Upper lobe of right lung (tissue), 1 donor: ENCODE measurements around the gene FIGNL2. TPM values are rescaled to one million over a fixed set of nuclear protein-coding genes. Genes with fewer than 3 reads are reported as not detected.

Experiments used
- ATAC-seq: fragments of 200-7000 bp; cut with Tn5 transposase; one replicate; pipeline ENCODE4 v1.9.1; 2020; ENCODE audit warnings: mild to moderate bottlenecking, moderate library complexity
- DNase-seq: peaks from one replicate; pipeline ENCODE4 v3.0.0-alpha.2; 2020
- H3K27ac ChIP-seq: fragments of 200-600 bp; one replicate; pipeline ENCODE4 v1.8.0; 2022
- H3K27me3 ChIP-seq: fragments of 200-600 bp; one replicate; pipeline ENCODE4 v1.8.0; 2022; ENCODE audit warnings: mild to moderate bottlenecking
- H3K36me3 ChIP-seq: fragments of 200-600 bp; one replicate; pipeline ENCODE4 v1.8.0; 2022
- H3K4me1 ChIP-seq: fragments of 200-600 bp; one replicate; pipeline ENCODE4 v1.8.0; 2022
- H3K4me3 ChIP-seq: fragments of 200-600 bp; one replicate; pipeline ENCODE4 v1.8.0; 2022; ENCODE audit warnings: mild to moderate bottlenecking
- H3K9me3 ChIP-seq: fragments of 200-600 bp; one replicate; pipeline ENCODE4 v1.8.0; 2022
- intact Hi-C: fragments of 100-400 bp; cut with DNase I; formaldehyde crosslinking; loops from one replicate; pipeline ENCODE4 v1.11.0; 2022
- total RNA-seq: library from RNA; stranded (reverse); fragmentation: NEBNext Ultra II Directional; extraction: Animal tissue kit (Norgen Biotek cat#: 25700); gene quantifications from one replicate; pipeline ENCODE4 v1.2.1, GENCODE V29; 2021
- TF ChIP-seq, protein P1 (sequence below): fragments of 200-600 bp; IDR thresholded peaks from one replicate; pipeline ENCODE4 v1.8.0; 2022; ENCODE audit warnings: antibody characterized with exemption
- donor health status: DM: no; HTN: yes; CAD: no; lungs with severe emphysema.

The FIGNL2 gene
- total RNA-seq, 1 donor from 2014 or later = 1.5 TPM

GRCh38 chr12:51868821-51869495, 20.4 kb upstream of the FIGNL2 start:
- ATAC-seq (peak; percentile 4), DNase-seq (peak; percentile 62)
- TF ChIP-seq, protein P1, sequence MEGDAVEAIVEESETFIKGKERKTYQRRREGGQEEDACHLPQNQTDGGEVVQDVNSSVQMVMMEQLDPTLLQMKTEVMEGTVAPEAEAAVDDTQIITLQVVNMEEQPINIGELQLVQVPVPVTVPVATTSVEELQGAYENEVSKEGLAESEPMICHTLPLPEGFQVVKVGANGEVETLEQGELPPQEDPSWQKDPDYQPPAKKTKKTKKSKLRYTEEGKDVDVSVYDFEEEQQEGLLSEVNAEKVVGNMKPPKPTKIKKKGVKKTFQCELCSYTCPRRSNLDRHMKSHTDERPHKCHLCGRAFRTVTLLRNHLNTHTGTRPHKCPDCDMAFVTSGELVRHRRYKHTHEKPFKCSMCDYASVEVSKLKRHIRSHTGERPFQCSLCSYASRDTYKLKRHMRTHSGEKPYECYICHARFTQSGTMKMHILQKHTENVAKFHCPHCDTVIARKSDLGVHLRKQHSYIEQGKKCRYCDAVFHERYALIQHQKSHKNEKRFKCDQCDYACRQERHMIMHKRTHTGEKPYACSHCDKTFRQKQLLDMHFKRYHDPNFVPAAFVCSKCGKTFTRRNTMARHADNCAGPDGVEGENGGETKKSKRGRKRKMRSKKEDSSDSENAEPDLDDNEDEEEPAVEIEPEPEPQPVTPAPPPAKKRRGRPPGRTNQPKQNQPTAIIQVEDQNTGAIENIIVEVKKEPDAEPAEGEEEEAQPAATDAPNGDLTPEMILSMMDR = no peak
- Histone ChIP-seq H3K9me3 (no peaks in the 10 kb centered on the region), H3K27me3 (peaks cover 49% of the 10 kb centered on the region), H3K4me1 (peaks cover 30% of the 10 kb centered on the region), H3K4me3 (peak overlapping the region; percentile 42), H3K36me3 (no peaks in the 10 kb centered on the region), H3K27ac (no peak overlapping the region)
- intact Hi-C loops = no loop called here

DNA sequence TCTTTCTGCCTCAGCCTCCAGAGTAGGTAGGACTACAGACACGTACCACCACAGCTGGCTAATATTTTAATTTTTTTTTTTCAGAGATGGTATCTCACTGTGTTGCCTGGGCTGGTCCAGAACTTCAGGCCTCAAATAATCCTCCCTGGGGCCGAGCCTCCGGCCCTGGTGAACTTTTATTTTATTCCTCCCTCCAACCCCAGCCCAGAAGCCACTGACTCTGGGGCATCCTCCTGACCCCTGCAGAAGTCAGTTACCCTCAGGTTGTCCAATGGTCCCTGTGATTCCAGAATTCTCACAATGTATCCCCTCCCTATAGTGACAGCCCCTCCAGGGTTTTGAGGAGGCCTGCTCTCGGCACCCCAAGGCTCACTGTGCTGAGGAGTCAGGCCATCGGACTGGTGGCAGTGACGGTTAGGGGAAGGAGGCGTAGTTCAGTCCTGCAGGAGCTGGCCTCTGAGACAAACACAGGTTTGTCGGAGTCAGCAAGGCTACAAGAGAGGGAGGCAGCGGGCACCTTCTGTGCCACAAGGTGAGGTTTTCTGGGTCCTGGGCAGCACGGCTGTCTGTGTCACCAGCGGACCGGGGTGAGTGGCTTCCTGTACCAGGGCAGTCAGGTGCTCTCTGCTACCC, 19.4 kb upstream of the FIGNL2 start:
- Histone ChIP-seq H3K27ac (no peak overlapping the region), H3K9me3 (no peaks in the 10 kb centered on the region), H3K27me3 (peaks cover 53% of the 10 kb centered on the region), H3K4me3 (no peak overlapping the region), H3K36me3 (no peaks in the 10 kb centered on the region), H3K4me1 (peaks cover 36% of the 10 kb centered on the region)
- intact Hi-C loops = no loop called here
- TF ChIP-seq, protein P1 = no peak
- DNase-seq (peak; percentile 41), ATAC-seq (no peak)

DNA sequence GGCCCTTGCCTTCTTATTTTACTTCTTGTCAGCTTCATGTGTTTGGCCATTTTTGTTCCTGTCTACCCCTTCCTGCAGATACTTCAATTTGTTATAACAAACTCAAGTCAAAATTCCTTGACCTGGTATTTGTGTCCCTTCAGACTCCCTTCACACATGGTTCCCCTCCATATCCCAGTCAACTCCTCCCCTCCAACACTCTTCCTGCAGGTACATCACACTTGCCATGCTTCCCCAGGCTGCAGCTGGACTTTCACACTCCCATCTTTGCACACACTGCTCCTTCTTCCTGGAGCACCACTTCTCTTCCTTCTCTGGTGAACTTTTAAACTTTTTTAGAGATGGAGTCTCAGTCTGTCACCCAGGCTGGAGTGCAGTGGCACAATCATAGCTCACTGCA, 18.9 kb upstream of the FIGNL2 start:
- no peak for ATAC-seq
- intact Hi-C loops = no loop called here

GRCh38 chr12:51866762-51867161, 18.2 kb upstream of the FIGNL2 start:
- TF ChIP-seq, protein P1 = no peak
- Histone ChIP-seq H3K4me1 (peaks cover 36% of the 10 kb centered on the region), H3K27me3 (peaks cover 55% of the 10 kb centered on the region), H3K9me3 (no peaks in the 10 kb centered on the region), H3K27ac (no peak overlapping the region), H3K4me3 (no peak overlapping the region), H3K36me3 (no peaks in the 10 kb centered on the region)
- intact Hi-C loops = no loop called here
- no peak for ATAC-seq
- DNase-seq = peak; percentile 9

More for the DNA sequence above, 18.9 kb upstream of the FIGNL2 start:
- no peak overlapping the region for H3K4me3 ChIP-seq
- DNase-seq = no peak
- peaks cover 36% of the 10 kb centered on the region for H3K4me1 ChIP-seq
- no peak overlapping the region for H3K27ac ChIP-seq
- no peaks in the 10 kb centered on the region for H3K9me3 ChIP-seq
- no peaks in the 10 kb centered on the region for H3K36me3 ChIP-seq
- TF ChIP-seq, protein P1 = no peak
- H3K27me3 ChIP-seq = peaks cover 53% of the 10 kb centered on the region

DNA sequence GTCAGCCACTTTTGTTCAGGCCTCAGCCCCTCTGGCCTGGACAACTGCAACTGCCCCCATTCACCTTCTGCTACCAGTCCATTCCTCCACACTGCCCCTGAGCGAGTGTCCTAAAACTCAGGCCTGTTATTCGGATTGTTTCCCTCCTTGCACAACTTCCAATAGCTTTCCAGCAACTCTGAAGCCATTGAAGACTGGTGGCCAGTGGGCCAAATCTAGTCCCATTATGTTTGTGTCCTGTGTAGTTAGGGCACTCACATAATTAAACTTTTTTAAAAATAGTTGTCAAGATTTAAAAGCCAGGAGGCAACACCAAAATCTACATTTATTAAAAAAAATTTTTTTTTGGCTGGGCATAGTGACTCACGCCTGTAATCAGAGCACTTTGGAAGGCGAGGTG, 17.8 kb upstream of the FIGNL2 start:
- Histone ChIP-seq H3K27me3 (peaks cover 53% of the 10 kb centered on the region), H3K4me1 (peaks cover 36% of the 10 kb centered on the region), H3K36me3 (no peaks in the 10 kb centered on the region), H3K4me3 (no peak overlapping the region), H3K27ac (no peak overlapping the region), H3K9me3 (no peaks in the 10 kb centered on the region)
- ATAC-seq (no peak), DNase-seq (no peak)
- intact Hi-C loops = no loop called here
- TF ChIP-seq, protein P1 = no peak
